Bronchial epithelial cell (primary cell): Measurements from ENCODE around the gene CDK14. TPM values are rescaled to one million over a fixed set of nuclear protein-coding genes. Genes with fewer than 3 reads are reported as not detected.

Source experiments
- DNase-seq: peaks from one replicate; pipeline ENCODE4 v3.0.0-alpha.2; 2010; ENCODE audit warnings: low read depth
- FAIRE-seq: peaks from 2 replicates; lab custom pipeline; 2011; peaks lifted over from hg19 to GRCh38; lab: Jason Lieb, UNC
- H3K27me3 ChIP-seq: 2 replicates; pipeline ENCODE4 v1.5.1; 2011; ENCODE audit warnings: low read length; ENCODE audit not compliant: control insufficient read depth, insufficient read depth
- H3K36me3 ChIP-seq: 2 replicates; pipeline ENCODE4 v1.5.1; 2011; ENCODE audit warnings: low read length; ENCODE audit not compliant: control insufficient read depth, insufficient read depth
- H3K4me3 ChIP-seq: 2 replicates; pipeline ENCODE4 v1.5.1; 2011; ENCODE audit warnings: mild to moderate bottlenecking, low read depth, low read length, control low read depth
- total RNA-seq: library from RNA; depleted of rRNA; stranded (reverse); fragments of >200 nt; gene quantifications from 2 replicates; pipeline ENCODE4 v1.2.1, GENCODE V29; 2014
- TF ChIP-seq, protein P1 (sequence below): IDR thresholded peaks from 2 replicates; pipeline ENCODE4 v1.5.1; 2011; ENCODE audit warnings: mild to moderate bottlenecking, moderate library complexity, low read length, control low read depth, inconsistent platforms; ENCODE audit not compliant: insufficient read depth, severe bottlenecking

CDK14 gene
- total RNA-seq, 1 donor from 2014 or later, result 8.7 TPM

DNA sequence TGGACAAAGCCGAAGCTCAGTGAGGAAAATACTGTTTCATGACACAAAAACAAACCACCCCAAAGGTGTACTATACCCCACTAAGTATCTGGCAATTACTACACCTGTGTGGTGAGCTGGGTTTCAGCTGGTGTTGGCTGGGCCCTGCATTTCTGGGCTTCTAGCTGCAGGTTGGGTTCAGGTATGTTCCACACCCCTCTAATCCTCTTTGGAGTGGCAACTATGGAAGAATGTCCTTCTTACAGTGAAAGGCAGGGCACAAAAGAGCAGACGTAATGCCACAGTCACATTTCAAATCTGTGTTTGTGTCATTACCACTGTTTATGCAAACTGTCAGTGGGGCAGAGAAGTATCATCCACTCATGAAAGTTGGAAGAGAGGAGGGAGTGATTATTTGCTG, 466.6 kb downstream of the CDK14 start:
- Histone ChIP-seq H3K4me3 (no peak overlapping the region), H3K36me3 (no peaks in the 10 kb centered on the region), H3K27me3 (no peaks in the 10 kb centered on the region)
- FAIRE-seq (no peak), DNase-seq (no peak)
- TF ChIP-seq, protein P1, sequence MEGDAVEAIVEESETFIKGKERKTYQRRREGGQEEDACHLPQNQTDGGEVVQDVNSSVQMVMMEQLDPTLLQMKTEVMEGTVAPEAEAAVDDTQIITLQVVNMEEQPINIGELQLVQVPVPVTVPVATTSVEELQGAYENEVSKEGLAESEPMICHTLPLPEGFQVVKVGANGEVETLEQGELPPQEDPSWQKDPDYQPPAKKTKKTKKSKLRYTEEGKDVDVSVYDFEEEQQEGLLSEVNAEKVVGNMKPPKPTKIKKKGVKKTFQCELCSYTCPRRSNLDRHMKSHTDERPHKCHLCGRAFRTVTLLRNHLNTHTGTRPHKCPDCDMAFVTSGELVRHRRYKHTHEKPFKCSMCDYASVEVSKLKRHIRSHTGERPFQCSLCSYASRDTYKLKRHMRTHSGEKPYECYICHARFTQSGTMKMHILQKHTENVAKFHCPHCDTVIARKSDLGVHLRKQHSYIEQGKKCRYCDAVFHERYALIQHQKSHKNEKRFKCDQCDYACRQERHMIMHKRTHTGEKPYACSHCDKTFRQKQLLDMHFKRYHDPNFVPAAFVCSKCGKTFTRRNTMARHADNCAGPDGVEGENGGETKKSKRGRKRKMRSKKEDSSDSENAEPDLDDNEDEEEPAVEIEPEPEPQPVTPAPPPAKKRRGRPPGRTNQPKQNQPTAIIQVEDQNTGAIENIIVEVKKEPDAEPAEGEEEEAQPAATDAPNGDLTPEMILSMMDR, result no peak

DNA sequence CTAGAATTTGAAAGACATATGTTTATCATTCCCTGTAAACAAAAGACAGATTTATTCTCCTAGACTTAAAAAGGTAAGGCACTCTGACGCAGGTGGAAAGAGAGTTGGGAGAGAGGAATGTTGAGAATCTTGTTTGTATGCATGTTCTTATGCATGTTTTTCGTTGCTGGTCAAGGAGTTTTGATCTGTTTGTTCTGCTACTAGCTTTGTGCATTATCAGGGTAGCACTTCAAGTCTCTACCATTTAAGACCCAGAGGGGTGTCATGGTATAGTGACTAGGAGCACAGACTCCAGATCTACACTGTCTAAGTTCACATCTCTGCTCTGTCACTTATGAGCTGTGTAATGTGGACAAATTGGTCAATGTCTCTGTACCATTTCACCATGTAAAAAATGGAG, 467.9 kb downstream of the CDK14 start:
- no peaks in the 10 kb centered on the region for H3K27me3 ChIP-seq
- no peak overlapping the region for H3K4me3 ChIP-seq
- no peaks in the 10 kb centered on the region for H3K36me3 ChIP-seq
- TF ChIP-seq, protein P1, result no peak
- DNase-seq (no peak), FAIRE-seq (no peak)

DNA sequence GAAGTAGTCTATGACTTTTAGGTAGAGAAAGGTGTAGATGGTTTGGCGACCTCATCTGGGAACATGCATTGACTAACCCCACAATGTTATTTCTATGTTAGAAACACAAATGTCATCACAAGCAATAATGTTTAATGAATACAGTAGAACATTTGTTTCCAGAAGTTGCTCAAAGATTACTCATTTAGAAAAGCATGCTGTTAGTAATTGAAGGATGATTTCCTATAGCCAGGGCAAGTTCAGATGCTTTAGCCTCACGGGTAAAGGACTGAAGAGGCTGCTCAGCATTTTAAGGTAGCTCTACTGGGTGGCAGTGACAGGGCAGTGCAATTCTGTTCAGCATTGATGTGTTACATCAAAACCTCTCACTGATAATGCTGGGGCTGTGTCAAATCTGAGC, 468.8 kb downstream of the CDK14 start:
- TF ChIP-seq, protein P1, result no peak
- H3K27me3 ChIP-seq, result no peaks in the 10 kb centered on the region
- no peaks in the 10 kb centered on the region for H3K36me3 ChIP-seq
- FAIRE-seq (no peak), DNase-seq (peak; percentile 45)
- H3K4me3 ChIP-seq, result no peak overlapping the region

DNA sequence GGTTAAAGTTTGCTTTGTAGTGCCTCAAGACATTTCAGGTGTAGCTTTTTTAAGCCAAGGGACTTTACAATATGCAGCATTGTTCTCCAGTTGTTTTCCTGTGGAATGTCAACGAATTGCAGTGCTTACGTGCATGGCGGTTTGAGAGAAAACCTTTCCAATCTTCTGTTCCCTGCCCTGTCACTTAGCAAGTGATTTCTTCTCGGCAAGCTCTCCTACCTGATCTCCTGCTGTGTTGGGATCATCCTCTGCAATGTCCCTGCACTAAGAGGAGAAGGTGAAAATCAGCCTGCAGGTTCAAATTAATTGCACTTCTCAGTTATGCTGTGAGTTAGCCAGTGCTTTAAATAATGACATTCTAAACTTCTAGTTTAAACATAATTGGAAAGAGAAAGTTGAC, 470.5 kb downstream of the CDK14 start:
- FAIRE-seq, result no peak
- H3K4me3 ChIP-seq, result no peak overlapping the region
- no peaks in the 10 kb centered on the region for H3K27me3 ChIP-seq
- DNase-seq, result no peak
- H3K36me3 ChIP-seq, result no peaks in the 10 kb centered on the region
- TF ChIP-seq, protein P1, result no peak

DNA sequence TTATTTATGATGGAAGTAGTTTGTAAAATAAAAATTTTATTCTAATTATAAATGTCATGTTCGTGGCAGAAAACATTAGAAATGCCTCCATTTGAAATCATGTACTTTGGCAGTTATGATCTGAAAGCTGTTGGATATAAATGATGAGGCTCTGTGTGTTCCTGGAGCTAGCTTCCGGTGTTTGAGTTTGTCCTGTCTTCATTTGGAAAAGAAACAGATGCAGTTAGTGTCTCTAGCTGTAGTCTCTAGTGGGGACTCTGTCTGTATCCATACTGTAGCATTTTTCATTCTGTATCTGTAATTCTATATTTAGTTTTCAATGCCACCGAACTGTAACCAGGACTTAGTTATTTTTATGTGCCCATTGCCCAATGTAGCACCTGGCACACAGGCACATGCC, 471.1 kb downstream of the CDK14 start:
- H3K4me3 ChIP-seq, result no peak overlapping the region
- H3K27me3 ChIP-seq, result no peaks in the 10 kb centered on the region
- TF ChIP-seq, protein P1, result no peak
- DNase-seq, result no peak
- no peak for FAIRE-seq
- H3K36me3 ChIP-seq, result no peaks in the 10 kb centered on the region

DNA sequence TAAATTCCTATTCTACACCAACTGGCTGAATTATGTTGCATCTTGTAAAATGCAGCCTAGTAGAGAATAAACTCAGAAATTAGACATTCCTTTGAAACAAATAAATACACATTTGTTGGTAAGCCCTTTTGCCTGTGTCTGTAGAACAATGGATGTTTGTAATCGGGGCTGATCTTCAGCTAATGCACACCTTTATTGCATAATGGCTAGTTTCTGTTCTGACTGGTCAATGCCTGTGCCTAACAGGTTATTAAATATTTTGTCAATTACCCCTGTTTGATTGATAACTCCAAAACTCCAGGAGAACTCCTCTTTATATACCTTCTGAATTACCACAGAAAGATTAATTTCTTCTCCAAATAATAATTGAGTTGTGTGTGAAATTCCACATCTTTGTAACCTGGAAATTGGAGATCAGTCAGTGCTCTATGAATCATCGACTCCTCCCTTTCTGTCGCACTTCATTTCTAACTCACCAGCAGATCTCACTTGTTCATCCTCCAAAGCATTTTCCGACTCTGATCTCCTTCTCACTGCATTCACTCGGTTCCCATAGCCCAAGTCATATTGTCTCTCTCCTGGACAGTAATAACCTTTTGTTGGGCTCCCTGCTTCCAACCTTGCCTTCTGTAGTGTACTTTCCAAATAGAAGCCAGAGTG, 472.1 kb downstream of the CDK14 start:
- peak; percentile 60 for DNase-seq
- Histone ChIP-seq H3K4me3 (no peak overlapping the region), H3K27me3 (no peaks in the 10 kb centered on the region), H3K36me3 (no peaks in the 10 kb centered on the region)
- FAIRE-seq, result no peak
- TF ChIP-seq, protein P1, result no peak
